ENCODE data around the gene NAE1.

DNA sequence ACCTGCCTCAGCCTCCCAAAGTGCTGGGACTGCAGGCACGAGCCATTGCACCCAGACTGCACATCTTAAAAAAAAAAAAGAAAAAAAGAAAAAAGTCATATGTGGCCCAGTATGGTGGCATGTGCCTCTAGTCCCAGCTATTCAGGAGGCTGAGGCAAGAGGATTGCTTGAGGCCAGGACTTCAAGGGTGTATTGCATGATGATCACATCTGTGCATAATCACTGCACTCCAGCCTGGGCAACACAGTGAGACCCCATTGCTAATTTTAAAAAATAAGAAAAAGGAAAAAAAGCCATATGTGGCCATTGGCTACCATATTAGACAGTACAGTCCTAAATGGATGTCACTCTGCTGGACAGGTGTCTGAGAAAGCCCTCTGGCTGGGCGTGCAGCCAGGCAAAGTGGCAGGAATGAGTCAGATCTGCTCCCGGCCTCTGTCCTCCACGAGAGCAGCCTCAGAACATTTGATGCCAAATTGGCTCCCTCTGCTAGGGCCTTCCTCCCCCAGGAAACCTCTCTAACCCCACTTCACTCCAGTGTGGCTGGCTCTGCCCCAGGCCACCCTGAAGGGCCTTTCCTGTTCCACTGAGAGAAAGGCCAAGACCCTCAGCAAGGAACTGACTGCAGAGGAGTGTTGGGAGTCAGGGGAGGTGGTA, 28.1 kb upstream of the NAE1 start:
- TF ChIP-seq, protein P1, sequence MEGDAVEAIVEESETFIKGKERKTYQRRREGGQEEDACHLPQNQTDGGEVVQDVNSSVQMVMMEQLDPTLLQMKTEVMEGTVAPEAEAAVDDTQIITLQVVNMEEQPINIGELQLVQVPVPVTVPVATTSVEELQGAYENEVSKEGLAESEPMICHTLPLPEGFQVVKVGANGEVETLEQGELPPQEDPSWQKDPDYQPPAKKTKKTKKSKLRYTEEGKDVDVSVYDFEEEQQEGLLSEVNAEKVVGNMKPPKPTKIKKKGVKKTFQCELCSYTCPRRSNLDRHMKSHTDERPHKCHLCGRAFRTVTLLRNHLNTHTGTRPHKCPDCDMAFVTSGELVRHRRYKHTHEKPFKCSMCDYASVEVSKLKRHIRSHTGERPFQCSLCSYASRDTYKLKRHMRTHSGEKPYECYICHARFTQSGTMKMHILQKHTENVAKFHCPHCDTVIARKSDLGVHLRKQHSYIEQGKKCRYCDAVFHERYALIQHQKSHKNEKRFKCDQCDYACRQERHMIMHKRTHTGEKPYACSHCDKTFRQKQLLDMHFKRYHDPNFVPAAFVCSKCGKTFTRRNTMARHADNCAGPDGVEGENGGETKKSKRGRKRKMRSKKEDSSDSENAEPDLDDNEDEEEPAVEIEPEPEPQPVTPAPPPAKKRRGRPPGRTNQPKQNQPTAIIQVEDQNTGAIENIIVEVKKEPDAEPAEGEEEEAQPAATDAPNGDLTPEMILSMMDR (IDR thresholded peaks at IDR 0.05): no peak
- TF ChIP-seq POLR2A (IDR thresholded peaks at IDR 0.05): no peak

All from adrenal gland (tissue), 5 donors.